ENCODE data around the gene IMPDH2. TPM values are rescaled to one million over a fixed set of nuclear protein-coding genes. Genes with fewer than 3 reads are reported as not detected.
A peak's percentile ranks its signal among the peaks of the same experiment; 100 is the strongest.

The IMPDH2 gene
- total RNA-seq, 2 experiments from 2014 or later: 131 to 133 TPM

GRCh38 chr3:48989126-48989795 lies 39.9 kb downstream of the IMPDH2 start:
- no peaks in the 10 kb centered on the region for H3K27me3 Mint-ChIP-seq
- peaks cover 23% of the 10 kb centered on the region for H3K36me3 Mint-ChIP-seq (ENCODE audit: low read depth)
- CTCF ChIA-PET: interaction anchor here (0.9 to 9.4 kb wide), 14 partner anchors 11 to 479 kb away, joined by 3 to 124 read pairs (median 4); partner anchors contain the start of genes DALRD3, IMPDH2, NDUFAF3 and PRKAR2A
- POLR2A ChIA-PET: interaction anchor here (0.9 to 9.0 kb wide), 10 partner anchors 10 to 175 kb away, joined by 3 to 190 read pairs (median 4); partner anchors contain the start of genes ARIH2, DALRD3, IMPDH2 and NDUFAF3
- peak overlapping the region; percentile 83 for H3K4me3 Mint-ChIP-seq
- H3K4me1 Mint-ChIP-seq: peaks cover 40% of the 10 kb centered on the region
- no peak for DNase-seq
- H3K9me3 Mint-ChIP-seq: no peaks in the 10 kb centered on the region
- H3K27ac Mint-ChIP-seq: peak overlapping the region; percentile 83

GRCh38 chr3:48985831-48986376 lies 43.3 kb downstream of the IMPDH2 start:
- DNase-seq: no peak
- Mint-ChIP-seq H3K9me3 (no peaks in the 10 kb centered on the region), H3K4me3 (no peak overlapping the region), H3K27ac (no peak overlapping the region), H3K4me1 (peaks cover 16% of the 10 kb centered on the region), H3K36me3 (ENCODE audit: low read depth) (peaks cover 35% of the 10 kb centered on the region), H3K27me3 (no peaks in the 10 kb centered on the region)
- POLR2A ChIA-PET: interaction anchor here (2.2 to 9.0 kb wide), 4 partner anchors 11 to 43 kb away, joined by 10 to 190 read pairs (median 72); partner anchors contain the start of genes DALRD3, IMPDH2, NDUFAF3 and WDR6
- CTCF ChIA-PET: interaction anchor here (0.9 to 9.4 kb wide), 3 partner anchors 21 to 80 kb away, joined by 3 to 124 read pairs (median 3); partner anchors contain the start of genes NDUFAF3 and WDR6

- Mint-ChIP-seq H3K27ac (peak overlapping the region; percentile 54), H3K9me3 (no peaks in the 10 kb centered on the region), H3K4me1 (peaks cover 16% of the 10 kb centered on the region), H3K4me3 (no peak overlapping the region), H3K27me3 (no peaks in the 10 kb centered on the region), H3K36me3 (ENCODE audit: low read depth) (peaks cover 44% of the 10 kb centered on the region)
- ChIA-PET CTCF (interaction anchor here (0.7 to 9.4 kb wide), 3 partner anchors 22 to 299 kb away, joined by 3 to 124 read pairs (median 3); partner anchors contain the start of genes NCKIPSD and WDR6), POLR2A (interaction anchor here (1.3 to 9.0 kb wide), 3 partner anchors 10 to 34 kb away, joined by 3 to 190 read pairs (median 10); partner anchors contain the start of genes DALRD3, NDUFAF3 and WDR6)
- DNase-seq: no peak
Measured at GRCh38 chr3:48984663-48985062, 44.5 kb downstream of the IMPDH2 start.

GRCh38 chr3:48983096-48983495 lies 46.1 kb downstream of the IMPDH2 start:
- H3K4me1 Mint-ChIP-seq: peaks cover 7% of the 10 kb centered on the region
- H3K9me3 Mint-ChIP-seq: no peaks in the 10 kb centered on the region
- peaks cover 53% of the 10 kb centered on the region for H3K36me3 Mint-ChIP-seq (ENCODE audit: low read depth)
- H3K27me3 Mint-ChIP-seq: no peaks in the 10 kb centered on the region
- CTCF ChIA-PET: no interaction called here
- POLR2A ChIA-PET: no interaction called here
- H3K27ac Mint-ChIP-seq: no peak overlapping the region
- DNase-seq: no peak
- H3K4me3 Mint-ChIP-seq: no peak overlapping the region

- Mint-ChIP-seq H3K27ac (no peak overlapping the region), H3K4me3 (no peak overlapping the region), H3K27me3 (no peaks in the 10 kb centered on the region), H3K9me3 (no peaks in the 10 kb centered on the region), H3K36me3 (ENCODE audit: low read depth) (peaks cover 57% of the 10 kb centered on the region), H3K4me1 (peaks cover 3% of the 10 kb centered on the region)
- CTCF ChIA-PET: no interaction called here
- POLR2A ChIA-PET: no interaction called here
- DNase-seq: no peak
Measured at GRCh38 chr3:48982686-48983085, 46.5 kb downstream of the IMPDH2 start.

GRCh38 chr3:48982016-48982415 lies 47.2 kb downstream of the IMPDH2 start:
- no peaks in the 10 kb centered on the region for H3K9me3 Mint-ChIP-seq
- no peak for DNase-seq
- H3K4me1 Mint-ChIP-seq: peaks cover 2% of the 10 kb centered on the region
- H3K27me3 Mint-ChIP-seq: no peaks in the 10 kb centered on the region
- peaks cover 59% of the 10 kb centered on the region for H3K36me3 Mint-ChIP-seq (ENCODE audit: low read depth)
- no peak overlapping the region for H3K4me3 Mint-ChIP-seq
- CTCF ChIA-PET: no interaction called here
- POLR2A ChIA-PET: no interaction called here
- no peak overlapping the region for H3K27ac Mint-ChIP-seq

GRCh38 chr3:48980295-48980694 lies 48.9 kb downstream of the IMPDH2 start:
- peaks cover 59% of the 10 kb centered on the region for H3K36me3 Mint-ChIP-seq (ENCODE audit: low read depth)
- CTCF ChIA-PET: interaction anchor here (0.6 to 1.0 kb wide), 2 partner anchors 27 to 109 kb away, joined by 3 to 4 read pairs; partner anchors contain the start of gene WDR6
- no peaks in the 10 kb centered on the region for H3K27me3 Mint-ChIP-seq
- POLR2A ChIA-PET: interaction anchor here (1.4 kb wide), 1 partner anchor 9 kb away, joined by 3 read pairs; no protein-coding TSS in a partner anchor
- H3K4me3 Mint-ChIP-seq: no peak overlapping the region
- peaks cover 2% of the 10 kb centered on the region for H3K4me1 Mint-ChIP-seq
- DNase-seq: no peak
- H3K9me3 Mint-ChIP-seq: no peaks in the 10 kb centered on the region
- H3K27ac Mint-ChIP-seq: no peak overlapping the region

- Mint-ChIP-seq H3K36me3 (ENCODE audit: low read depth) (peaks cover 63% of the 10 kb centered on the region), H3K4me3 (no peak overlapping the region), H3K9me3 (no peaks in the 10 kb centered on the region), H3K27ac (no peak overlapping the region), H3K4me1 (peaks cover 5% of the 10 kb centered on the region), H3K27me3 (no peaks in the 10 kb centered on the region)
- ChIA-PET CTCF (interaction anchor here (1.0 kb wide), 1 partner anchor 28 kb away, joined by 4 read pairs; the partner anchor contains the start of gene WDR6), POLR2A (interaction anchor here (0.6 to 1.4 kb wide), 2 partner anchors 8 to 10 kb away, joined by 3 read pairs; no protein-coding TSS in a partner anchor)
- DNase-seq: no peak
Measured at GRCh38 chr3:48979451-48979850, 49.7 kb downstream of the IMPDH2 start.

Other genes with a start within 250 kb of the IMPDH2 start
- 10 to 100 TPM; 28.3 to 29.7 TPM for gene PRKAR2A, start 181.5 kb downstream of the IMPDH2 start, total RNA-seq
- gene SLC25A20, start 130.5 kb downstream of the IMPDH2 start, total RNA-seq: 10 to 100 TPM; 25.6 to 29.5 TPM
- gene ARIH2, start 110.6 kb downstream of the IMPDH2 start, total RNA-seq: 100 to 1,000 TPM; 100 TPM
- 10 to 100 TPM; 48.4 to 49.9 TPM for gene P4HTM, start 39.2 kb downstream of the IMPDH2 start, total RNA-seq
- 100 to 1,000 TPM; 135 to 148 TPM for gene WDR6, start 22.0 kb downstream of the IMPDH2 start, total RNA-seq
- 10 to 100 TPM; 21.6 to 24.5 TPM for gene DALRD3, start 10.8 kb downstream of the IMPDH2 start, total RNA-seq
- gene NDUFAF3, start 7.3 kb downstream of the IMPDH2 start, total RNA-seq: 100 to 1,000 TPM in 1 of 2 experiments, 10 to 100 TPM in 1; 98.1 to 108 TPM
- 100 to 1,000 TPM; 136 to 140 TPM for gene QRICH1, start 64.7 kb upstream of the IMPDH2 start, total RNA-seq
- gene QARS1, start 75.4 kb upstream of the IMPDH2 start, total RNA-seq: 100 to 1,000 TPM; 194 to 212 TPM
- gene USP19, start 91.4 kb upstream of the IMPDH2 start, total RNA-seq: 10 to 100 TPM; 61.2 to 61.5 TPM
- not detected for gene LAMB2, start 103.7 kb upstream of the IMPDH2 start, total RNA-seq
- 10 to 100 TPM; 19.9 to 20.9 TPM for gene CCDC71, start 136.9 kb upstream of the IMPDH2 start, total RNA-seq
- gene KLHDC8B, start 142.2 kb upstream of the IMPDH2 start, total RNA-seq: 1 to 10 TPM; 1.2 to 1.4 TPM
- 1 to 10 TPM; 6.9 to 7.1 TPM for gene C3orf62, start 247.8 kb upstream of the IMPDH2 start, total RNA-seq

Measured in activated CD4-positive, alpha-beta memory T cell treated with anti-CD3 and anti-CD28 coated beads, Interleukin-2, amount 10 ng/mL, durations not matched to agents 7 days and 5 days (primary cell).